ENCODE results near the gene WNT7A. TPM values are rescaled to one million over a fixed set of nuclear protein-coding genes. Genes with fewer than 3 reads are reported as not detected.

Gene WNT7A
- total RNA-seq, 1 experiment from 2014 or later, result 0.34 TPM

DNA sequence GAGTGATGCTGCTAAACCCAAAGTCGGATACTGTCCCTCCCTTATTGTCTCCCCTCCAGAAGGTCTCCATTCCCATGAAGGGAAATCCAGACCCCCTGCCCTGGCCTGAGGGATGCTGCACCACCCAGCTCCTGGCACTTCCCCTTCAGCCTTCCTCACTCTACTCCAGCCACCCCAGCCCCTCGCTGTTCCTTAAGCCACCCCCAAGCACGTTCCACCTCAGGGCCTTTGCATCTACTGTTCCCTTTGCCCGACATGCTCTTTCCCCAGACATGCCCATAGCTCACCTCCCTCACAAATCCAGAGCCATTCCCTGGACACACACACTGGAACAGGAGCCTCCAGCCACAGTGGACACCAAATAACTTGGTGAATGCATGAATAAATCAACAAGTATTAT is 8.1 kb downstream of the WNT7A start:
- H3K36me3 ChIP-seq (ENCODE audit: control insufficient read depth in 1 of 2, insufficient read depth in 2 of 2, low read length in 2 of 2), result no peaks in the 10 kb centered on the region
- peaks cover 13% of the 10 kb centered on the region for H3K27me3 ChIP-seq (ENCODE audit: insufficient read depth, low read length)
- no peaks in the 10 kb centered on the region for H4K20me1 ChIP-seq (ENCODE audit: insufficient read depth)
- no peaks in the 10 kb centered on the region; a peak in 1 of 4 replicates for H3K9me3 ChIP-seq (ENCODE audit: control insufficient read depth in 1 of 2, insufficient read depth in 1 of 2, low read depth in 1 of 2, low read length in 2 of 2)
- ChIA-PET CTCF (interaction anchor here (1.0 kb wide), 1 partner anchor 13 kb away, joined by 3 read pairs; no protein-coding TSS in a partner anchor), RAD21 (ENCODE audit: low non-redundant PET in 1 of 2, low total read pairs in 2 of 2, uncharacterized antibody in 2 of 2, unreplicated experiment in 2 of 2) (no interaction called here), POLR2A (no interaction called here)
- no peaks in the 10 kb centered on the region for H3K4me1 ChIP-seq (ENCODE audit: control insufficient read depth in 1 of 2, insufficient read depth in 2 of 2, low read length in 2 of 2)
- no peak for DNase-seq (ENCODE audit: low read depth, low spot score)
- H2AFZ ChIP-seq (ENCODE audit: low read depth, low read length, poor library complexity, severe bottlenecking), result no peak overlapping the region
- intact Hi-C loops (cut with micrococcal nuclease), result no loop called here
- no peak overlapping the region for H3K9ac ChIP-seq (ENCODE audit: low read length)
- no peak overlapping the region for H3K27ac ChIP-seq (ENCODE audit: low read depth, low read length)
- H3K9me2 ChIP-seq (ENCODE audit: insufficient read depth), result no peaks in the 10 kb centered on the region
- no peak overlapping the region for H3K4me2 ChIP-seq (ENCODE audit: low read length)
- no peak for ATAC-seq
- no TSS peak for BruUV-seq (replicated peaks)
- H3K79me2 ChIP-seq (ENCODE audit: insufficient read depth, low read length), result no peaks in the 10 kb centered on the region
- no peak overlapping the region for H3K4me3 ChIP-seq (replicated peaks in 1 of 2; ENCODE audit: low read depth in 1 of 2, low read length in 2 of 2)
- no peak for TF ChIP-seq RAD21 (IDR thresholded peaks at IDR 0.05; ENCODE audit: low read depth)
- TF ChIP-seq, protein P1, sequence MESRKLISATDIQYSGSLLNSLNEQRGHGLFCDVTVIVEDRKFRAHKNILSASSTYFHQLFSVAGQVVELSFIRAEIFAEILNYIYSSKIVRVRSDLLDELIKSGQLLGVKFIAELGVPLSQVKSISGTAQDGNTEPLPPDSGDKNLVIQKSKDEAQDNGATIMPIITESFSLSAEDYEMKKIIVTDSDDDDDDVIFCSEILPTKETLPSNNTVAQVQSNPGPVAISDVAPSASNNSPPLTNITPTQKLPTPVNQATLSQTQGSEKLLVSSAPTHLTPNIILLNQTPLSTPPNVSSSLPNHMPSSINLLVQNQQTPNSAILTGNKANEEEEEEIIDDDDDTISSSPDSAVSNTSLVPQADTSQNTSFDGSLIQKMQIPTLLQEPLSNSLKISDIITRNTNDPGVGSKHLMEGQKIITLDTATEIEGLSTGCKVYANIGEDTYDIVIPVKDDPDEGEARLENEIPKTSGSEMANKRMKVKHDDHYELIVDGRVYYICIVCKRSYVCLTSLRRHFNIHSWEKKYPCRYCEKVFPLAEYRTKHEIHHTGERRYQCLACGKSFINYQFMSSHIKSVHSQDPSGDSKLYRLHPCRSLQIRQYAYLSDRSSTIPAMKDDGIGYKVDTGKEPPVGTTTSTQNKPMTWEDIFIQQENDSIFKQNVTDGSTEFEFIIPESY (IDR thresholded peaks at IDR 0.05; ENCODE audit: extremely low read depth, insufficient replicate concordance, low read length), result no peak
- TF ChIP-seq ZNF274 (IDR thresholded peaks at IDR 0.05; ENCODE audit: low read depth, low read length), result no peak

- POLR2A ChIA-PET, result no interaction called here
Measured at GRCh38 chr3:13870902-13871301, 9.0 kb downstream of the WNT7A start.

More at GRCh38 chr3:13870902-13871301, 9.0 kb downstream of the WNT7A start:
- H3K4me1 ChIP-seq (ENCODE audit: control insufficient read depth in 1 of 2, insufficient read depth in 2 of 2, low read length in 2 of 2), result no peaks in the 10 kb centered on the region
- H2AFZ ChIP-seq (ENCODE audit: low read depth, low read length, poor library complexity, severe bottlenecking), result no peak overlapping the region
- no peak overlapping the region for H3K27ac ChIP-seq (ENCODE audit: low read depth, low read length)
- no peaks in the 10 kb centered on the region for H3K79me2 ChIP-seq (ENCODE audit: insufficient read depth, low read length)
- intact Hi-C loops (cut with micrococcal nuclease), result no loop called here
- no peak overlapping the region for H3K4me3 ChIP-seq (replicated peaks in 1 of 2; ENCODE audit: low read depth in 1 of 2, low read length in 2 of 2)
- H3K9ac ChIP-seq (ENCODE audit: low read length), result no peak overlapping the region
- no peaks in the 10 kb centered on the region for H3K36me3 ChIP-seq (ENCODE audit: control insufficient read depth in 1 of 2, insufficient read depth in 2 of 2, low read length in 2 of 2)
- no peak for DNase-seq (ENCODE audit: low read depth, low spot score)
- no peaks in the 10 kb centered on the region for H3K9me2 ChIP-seq (ENCODE audit: insufficient read depth)
- H3K4me2 ChIP-seq (ENCODE audit: low read length), result no peak overlapping the region
- peaks cover 4% of the 10 kb centered on the region; the same call in 1 of the 2 replicates for H3K27me3 ChIP-seq (ENCODE audit: insufficient read depth, low read length)
- CTCF ChIA-PET, result interaction anchor here (1.0 kb wide), 1 partner anchor 14 kb away, joined by 3 read pairs; no protein-coding TSS in a partner anchor
- no peaks in the 10 kb centered on the region; a peak in 1 of 4 replicates for H3K9me3 ChIP-seq (ENCODE audit: control insufficient read depth in 1 of 2, insufficient read depth in 1 of 2, low read depth in 1 of 2, low read length in 2 of 2)
- BruUV-seq (replicated peaks), result no TSS peak
- RAD21 ChIA-PET (ENCODE audit: low non-redundant PET in 1 of 2, low total read pairs in 2 of 2, uncharacterized antibody in 2 of 2, unreplicated experiment in 2 of 2), result no interaction called here
- H4K20me1 ChIP-seq (ENCODE audit: insufficient read depth), result no peaks in the 10 kb centered on the region
- TF ChIP-seq EGR1 (IDR thresholded peaks at IDR 0.05; ENCODE audit: low read depth) (no peak), EZH2 (IDR thresholded peaks at IDR 0.05) (no peak), RAD21 (IDR thresholded peaks at IDR 0.05; ENCODE audit: low read depth) (no peak), YY1 (IDR thresholded peaks at IDR 0.05; ENCODE audit: extremely low read depth, insufficient replicate concordance, low read depth, low read length) (no peak), POLR2A (IDR thresholded peaks at IDR 0.05; ENCODE audit: borderline replicate concordance, extremely low read depth, insufficient read depth, insufficient read length) (no peak), JUND (IDR thresholded peaks at IDR 0.05) (no peak), ELF1 (IDR thresholded peaks at IDR 0.05; ENCODE audit: borderline replicate concordance, low read depth) (no peak), SRF (IDR thresholded peaks at IDR 0.05; ENCODE audit: low read depth) (no peak), SIN3A (IDR thresholded peaks at IDR 0.05; ENCODE audit: low read depth) (no peak)
- TF ChIP-seq, protein P2, sequence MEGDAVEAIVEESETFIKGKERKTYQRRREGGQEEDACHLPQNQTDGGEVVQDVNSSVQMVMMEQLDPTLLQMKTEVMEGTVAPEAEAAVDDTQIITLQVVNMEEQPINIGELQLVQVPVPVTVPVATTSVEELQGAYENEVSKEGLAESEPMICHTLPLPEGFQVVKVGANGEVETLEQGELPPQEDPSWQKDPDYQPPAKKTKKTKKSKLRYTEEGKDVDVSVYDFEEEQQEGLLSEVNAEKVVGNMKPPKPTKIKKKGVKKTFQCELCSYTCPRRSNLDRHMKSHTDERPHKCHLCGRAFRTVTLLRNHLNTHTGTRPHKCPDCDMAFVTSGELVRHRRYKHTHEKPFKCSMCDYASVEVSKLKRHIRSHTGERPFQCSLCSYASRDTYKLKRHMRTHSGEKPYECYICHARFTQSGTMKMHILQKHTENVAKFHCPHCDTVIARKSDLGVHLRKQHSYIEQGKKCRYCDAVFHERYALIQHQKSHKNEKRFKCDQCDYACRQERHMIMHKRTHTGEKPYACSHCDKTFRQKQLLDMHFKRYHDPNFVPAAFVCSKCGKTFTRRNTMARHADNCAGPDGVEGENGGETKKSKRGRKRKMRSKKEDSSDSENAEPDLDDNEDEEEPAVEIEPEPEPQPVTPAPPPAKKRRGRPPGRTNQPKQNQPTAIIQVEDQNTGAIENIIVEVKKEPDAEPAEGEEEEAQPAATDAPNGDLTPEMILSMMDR (IDR thresholded peaks at IDR 0.05 in 2 of 3, conservative IDR thresholded peaks at IDR 0.05 in 1 of 3; ENCODE audit: borderline replicate concordance in 1 of 3, insufficient read depth in 1 of 3, low read depth in 2 of 3, low read length in 2 of 3), result no peak
- TF ChIP-seq, protein P1 (IDR thresholded peaks at IDR 0.05; ENCODE audit: extremely low read depth, insufficient replicate concordance, low read length), result no peak
- no peak for ATAC-seq
